Measurements from ENCODE around the gene GPRC5C.

The GPRC5C gene

GRCh38 chr17:74467221-74467951 is 35.5 kb downstream of the GPRC5C start:
- H3K36me3 ChIP-seq (replicated peaks), result no peaks in the 10 kb centered on the region
- DNase-seq (ENCODE audit: low spot score in 2 of 2), result no peak
- H3K27me3 ChIP-seq (ENCODE audit: low read depth), result no peaks in the 10 kb centered on the region
- H3K4me3 ChIP-seq, result no peak overlapping the region
- H3K4me1 ChIP-seq, result no peaks in the 10 kb centered on the region
- no peaks in the 10 kb centered on the region for H3K9me3 ChIP-seq
- in situ Hi-C loops (cut with MboI; ENCODE audit: low sequenced_read_pairs), result no loop called here

- H3K4me3 ChIP-seq, result no peak overlapping the region
- no peaks in the 10 kb centered on the region for H3K9me3 ChIP-seq
- no peaks in the 10 kb centered on the region for H3K4me1 ChIP-seq
- in situ Hi-C loops (cut with MboI; ENCODE audit: low sequenced_read_pairs), result no loop called here
- no peaks in the 10 kb centered on the region for H3K36me3 ChIP-seq (replicated peaks)
- DNase-seq (ENCODE audit: low spot score in 2 of 2), result no peak
- H3K27me3 ChIP-seq (ENCODE audit: low read depth), result no peaks in the 10 kb centered on the region
These were observed 39.5 kb downstream of the GPRC5C start for GRCh38 chr17:74471341-74471740.

GRCh38 chr17:74472890-74473289 is 41.0 kb downstream of the GPRC5C start:
- Histone ChIP-seq H3K9me3 (no peaks in the 10 kb centered on the region), H3K4me3 (no peak overlapping the region), H3K27me3 (ENCODE audit: low read depth) (no peaks in the 10 kb centered on the region), H3K36me3 (replicated peaks) (no peaks in the 10 kb centered on the region), H3K4me1 (no peaks in the 10 kb centered on the region)
- no peak for DNase-seq (ENCODE audit: low spot score in 2 of 2)
- in situ Hi-C loops (cut with MboI; ENCODE audit: low sequenced_read_pairs), result no loop called here

- no peak for DNase-seq (ENCODE audit: low spot score in 2 of 2)
- Histone ChIP-seq H3K27me3 (ENCODE audit: low read depth) (no peaks in the 10 kb centered on the region), H3K4me3 (no peak overlapping the region), H3K4me1 (no peaks in the 10 kb centered on the region), H3K9me3 (no peaks in the 10 kb centered on the region), H3K36me3 (replicated peaks) (no peaks in the 10 kb centered on the region)
- in situ Hi-C loops (cut with MboI; ENCODE audit: low sequenced_read_pairs), result no loop called here
These were observed 41.4 kb downstream of the GPRC5C start for GRCh38 chr17:74473294-74473693.

- Histone ChIP-seq H3K9me3 (no peaks in the 10 kb centered on the region), H3K4me3 (no peak overlapping the region), H3K36me3 (replicated peaks) (no peaks in the 10 kb centered on the region), H3K27me3 (ENCODE audit: low read depth) (no peaks in the 10 kb centered on the region), H3K4me1 (no peaks in the 10 kb centered on the region)
- in situ Hi-C loops (cut with MboI; ENCODE audit: low sequenced_read_pairs), result no loop called here
- no peak for DNase-seq (ENCODE audit: low spot score in 2 of 2)
These were observed 42.3 kb downstream of the GPRC5C start for GRCh38 chr17:74474043-74474792.

GRCh38 chr17:74475189-74475588 is 43.3 kb downstream of the GPRC5C start:
- Histone ChIP-seq H3K4me1 (no peaks in the 10 kb centered on the region), H3K9me3 (no peaks in the 10 kb centered on the region), H3K36me3 (replicated peaks) (no peaks in the 10 kb centered on the region), H3K4me3 (no peak overlapping the region), H3K27me3 (ENCODE audit: low read depth) (no peaks in the 10 kb centered on the region)
- in situ Hi-C loops (cut with MboI; ENCODE audit: low sequenced_read_pairs), result no loop called here
- no peak for DNase-seq (ENCODE audit: low spot score in 2 of 2)

- in situ Hi-C loops (cut with MboI; ENCODE audit: low sequenced_read_pairs), result no loop called here
- no peaks in the 10 kb centered on the region for H3K36me3 ChIP-seq (replicated peaks)
- H3K27me3 ChIP-seq (ENCODE audit: low read depth), result no peaks in the 10 kb centered on the region
- DNase-seq (ENCODE audit: low spot score in 2 of 2), result no peak
- no peaks in the 10 kb centered on the region for H3K4me1 ChIP-seq
- H3K4me3 ChIP-seq, result no peak overlapping the region
- no peaks in the 10 kb centered on the region for H3K9me3 ChIP-seq
These were observed 45.5 kb downstream of the GPRC5C start for GRCh38 chr17:74477411-74477810.

GRCh38 chr17:74478420-74479100 is 46.7 kb downstream of the GPRC5C start:
- no peaks in the 10 kb centered on the region for H3K9me3 ChIP-seq
- no peaks in the 10 kb centered on the region for H3K36me3 ChIP-seq (replicated peaks)
- in situ Hi-C loops (cut with MboI; ENCODE audit: low sequenced_read_pairs), result no loop called here
- no peaks in the 10 kb centered on the region for H3K4me1 ChIP-seq
- peaks cover 3% of the 10 kb centered on the region; the same call in 1 of the 2 replicates for H3K27me3 ChIP-seq (ENCODE audit: low read depth)
- no peak for DNase-seq (ENCODE audit: low spot score in 2 of 2)
- no peak overlapping the region for H3K4me3 ChIP-seq

- in situ Hi-C loops (cut with MboI; ENCODE audit: low sequenced_read_pairs), result no loop called here
- H3K27me3 ChIP-seq (ENCODE audit: low read depth), result peaks cover 3% of the 10 kb centered on the region; the same call in 1 of the 2 replicates
- no peak overlapping the region for H3K4me3 ChIP-seq
- DNase-seq (ENCODE audit: low spot score in 2 of 2), result no peak
- H3K4me1 ChIP-seq, result no peaks in the 10 kb centered on the region
- no peaks in the 10 kb centered on the region for H3K9me3 ChIP-seq
- no peaks in the 10 kb centered on the region for H3K36me3 ChIP-seq (replicated peaks)
These were observed 48.4 kb downstream of the GPRC5C start for GRCh38 chr17:74480290-74480689.

- peaks cover 3% of the 10 kb centered on the region; the same call in 1 of the 2 replicates for H3K27me3 ChIP-seq (ENCODE audit: low read depth)
- H3K4me1 ChIP-seq, result no peaks in the 10 kb centered on the region
- in situ Hi-C loops (cut with MboI; ENCODE audit: low sequenced_read_pairs), result no loop called here
- no peaks in the 10 kb centered on the region for H3K36me3 ChIP-seq (replicated peaks)
- H3K4me3 ChIP-seq, result no peak overlapping the region
- H3K9me3 ChIP-seq, result no peaks in the 10 kb centered on the region
- no peak for DNase-seq (ENCODE audit: low spot score in 2 of 2)
These were observed 49.7 kb downstream of the GPRC5C start for GRCh38 chr17:74481621-74482020.

- peaks cover 3% of the 10 kb centered on the region; the same call in 1 of the 2 replicates for H3K27me3 ChIP-seq (ENCODE audit: low read depth)
- H3K4me1 ChIP-seq, result no peaks in the 10 kb centered on the region
- H3K9me3 ChIP-seq, result no peaks in the 10 kb centered on the region
- no peak for DNase-seq (ENCODE audit: low spot score in 2 of 2)
- in situ Hi-C loops (cut with MboI; ENCODE audit: low sequenced_read_pairs), result no loop called here
- H3K4me3 ChIP-seq, result no peak overlapping the region
- no peaks in the 10 kb centered on the region for H3K36me3 ChIP-seq (replicated peaks)
These were observed 52.2 kb downstream of the GPRC5C start for GRCh38 chr17:74484066-74484465.

- H3K4me1 ChIP-seq, result no peaks in the 10 kb centered on the region
- H3K4me3 ChIP-seq, result no peak overlapping the region
- H3K36me3 ChIP-seq (replicated peaks), result no peaks in the 10 kb centered on the region
- in situ Hi-C loops (cut with MboI; ENCODE audit: low sequenced_read_pairs), result no loop called here
- H3K9me3 ChIP-seq, result no peaks in the 10 kb centered on the region
- no peak for DNase-seq (ENCODE audit: low spot score in 2 of 2)
- peaks cover 3% of the 10 kb centered on the region; the same call in 1 of the 2 replicates for H3K27me3 ChIP-seq (ENCODE audit: low read depth)
These were observed 53.3 kb downstream of the GPRC5C start for GRCh38 chr17:74485022-74485743.

- H3K27me3 ChIP-seq (ENCODE audit: low read depth), result peaks cover 3% of the 10 kb centered on the region; the same call in 1 of the 2 replicates
- no peaks in the 10 kb centered on the region for H3K9me3 ChIP-seq
- H3K4me3 ChIP-seq, result no peak overlapping the region
- H3K36me3 ChIP-seq (replicated peaks), result no peaks in the 10 kb centered on the region
- no peaks in the 10 kb centered on the region for H3K4me1 ChIP-seq
- in situ Hi-C loops (cut with MboI; ENCODE audit: low sequenced_read_pairs), result no loop called here
- DNase-seq (ENCODE audit: low spot score in 2 of 2), result no peak
These were observed 54.0 kb downstream of the GPRC5C start for GRCh38 chr17:74485841-74486240.

All from HAP-1 (cell line).